Suprapubic skin (tissue), 4 donors: ENCODE data around the gene COPS7A. TPM values are rescaled to one million over a fixed set of nuclear protein-coding genes. Genes with fewer than 3 reads are reported as not detected.

Source experiments
- DNase-seq, 2 donors: peaks; one replicate each; pipeline ENCODE4 v3.0.0-alpha.2; 2019; ENCODE audit warnings: low spot score in 2 of 2
- H3K27ac ChIP-seq: fragments of 200-600 bp; sonication (generic); one replicate; pipeline ENCODE4 v1.5.1; 2019
- H3K27me3 ChIP-seq: fragments of 200-600 bp; sonication (generic); one replicate; pipeline ENCODE4 v1.5.1; 2019
- H3K36me3 ChIP-seq: fragments of 200-600 bp; sonication (generic); one replicate; pipeline ENCODE4 v1.5.1; 2019
- H3K4me1 ChIP-seq: fragments of 200-600 bp; sonication (generic); one replicate; pipeline ENCODE4 v1.5.1; 2019
- H3K4me3 ChIP-seq: fragments of 200-600 bp; sonication (generic); one replicate; pipeline ENCODE4 v1.5.1; 2019; ENCODE audit warnings: mild to moderate bottlenecking
- H3K9me3 ChIP-seq: fragments of 200-600 bp; sonication (generic); one replicate; pipeline ENCODE4 v1.5.1; 2019
- CTCF ChIP-seq, 2 donors: fragments of 200-600 bp in 1 of 2; fragments of 450-650 bp in 1 of 2; sonication (generic) in 1 of 2; IDR thresholded peaks; one replicate each; pipeline ENCODE4 v1.5.1; 2016 to 2019; ENCODE audit warnings: antibody characterized with exemption in 2 of 2, mild to moderate bottlenecking in 1 of 2, moderate library complexity in 1 of 2
- EP300 ChIP-seq: sonication (generic); formaldehyde crosslinking; IDR thresholded peaks from one replicate; pipeline ENCODE4 v1.6.1; 2017; ENCODE audit warnings: antibody characterized with exemption
- POLR2A ChIP-seq, 2 donors: fragments of 450-650 bp; IDR thresholded peaks; one replicate each; pipeline ENCODE4 v1.6.1; 2017; ENCODE audit warnings: antibody characterized with exemption in 2 of 2, mild to moderate bottlenecking in 2 of 2, moderate library complexity in 2 of 2
- POLR2AphosphoS5 ChIP-seq, 3 donors: sonication (generic); formaldehyde crosslinking; IDR thresholded peaks; one replicate each; pipeline ENCODE4 v1.6.1; 2017; ENCODE audit warnings: antibody characterized with exemption in 3 of 3
- WGBS: methylation state at CpG from one replicate; pipeline ENCODE4 v1.1.5; 2018; 5-methylcytosine and 5-hydroxymethylcytosine counted together
- total RNA-seq, 4 donors: library from RNA; depleted of rRNA; stranded (reverse); fragments of >200 nt; gene quantifications; one replicate each; pipeline ENCODE4 v1.1.0, GENCODE V29; 2016

Gene COPS7A
- total RNA-seq, 4 donors from 2014 or later, result 50.2 to 70.7 (median 66.6) TPM

- WGBS, result 75% methylated on average over 10 of the region's 11 CpGs
- Histone ChIP-seq H3K36me3 (no peaks in the 10 kb centered on the region), H3K27ac (no peak overlapping the region), H3K27me3 (peaks cover 54% of the 10 kb centered on the region), H3K9me3 (no peaks in the 10 kb centered on the region), H3K4me1 (peaks cover 15% of the 10 kb centered on the region), H3K4me3 (no peak overlapping the region)
- TF ChIP-seq POLR2AphosphoS5 (IDR thresholded peaks at IDR 0.05) (no peak), EP300 (no peak)
- no peak for DNase-seq
Measured at GRCh38 chr12:6695313-6696045, 28.4 kb upstream of the COPS7A start.

GRCh38 chr12:6696690-6697583 lies 26.9 kb upstream of the COPS7A start:
- TF ChIP-seq CTCF (IDR thresholded peaks at IDR 0.05), result no peak
- no peak for TF ChIP-seq POLR2AphosphoS5 (IDR thresholded peaks at IDR 0.05)
- no peaks in the 10 kb centered on the region for H3K9me3 ChIP-seq
- H3K4me3 ChIP-seq, result no peak overlapping the region
- 76% methylated on average over 11 of the region's 17 CpGs for WGBS
- H3K27ac ChIP-seq, result no peak overlapping the region
- no peaks in the 10 kb centered on the region for H3K36me3 ChIP-seq
- no peak for DNase-seq
- peaks cover 16% of the 10 kb centered on the region for H3K4me1 ChIP-seq
- H3K27me3 ChIP-seq, result peaks cover 68% of the 10 kb centered on the region

GRCh38 chr12:6697584-6698351 lies 26.1 kb upstream of the COPS7A start:
- Histone ChIP-seq H3K27ac (no peak overlapping the region), H3K9me3 (no peaks in the 10 kb centered on the region), H3K36me3 (no peaks in the 10 kb centered on the region), H3K4me1 (peaks cover 16% of the 10 kb centered on the region), H3K27me3 (peaks cover 77% of the 10 kb centered on the region), H3K4me3 (no peak overlapping the region)
- no peak for DNase-seq
- TF ChIP-seq POLR2A (IDR thresholded peaks at IDR 0.05) (no peak), CTCF (IDR thresholded peaks at IDR 0.05) (peak in 1 of 2 donors; percentile 30), EP300 (no peak)
- 64% methylated on average over 14 of the region's 17 CpGs for WGBS

GRCh38 chr12:6698352-6699046 lies 25.3 kb upstream of the COPS7A start:
- Histone ChIP-seq H3K27me3 (peaks cover 84% of the 10 kb centered on the region), H3K4me1 (peaks cover 16% of the 10 kb centered on the region), H3K9me3 (no peaks in the 10 kb centered on the region), H3K4me3 (no peak overlapping the region), H3K27ac (no peak overlapping the region), H3K36me3 (no peaks in the 10 kb centered on the region)
- TF ChIP-seq CTCF (IDR thresholded peaks at IDR 0.05), result no peak
- TF ChIP-seq EP300, result no peak
- TF ChIP-seq POLR2A (IDR thresholded peaks at IDR 0.05), result no peak
- TF ChIP-seq POLR2AphosphoS5 (IDR thresholded peaks at IDR 0.05), result no peak
- DNase-seq, result no peak
- 48% methylated on average over 8 of the region's 8 CpGs for WGBS

- H3K4me3 ChIP-seq, result peak overlapping the region; percentile 45
- no peak for TF ChIP-seq EP300
- TF ChIP-seq POLR2AphosphoS5 (IDR thresholded peaks at IDR 0.05), result no peak
- TF ChIP-seq CTCF (IDR thresholded peaks at IDR 0.05), result no peak
- no peak for TF ChIP-seq POLR2A (IDR thresholded peaks at IDR 0.05)
- 14% methylated on average over 16 of the region's 16 CpGs for WGBS
- peaks cover 16% of the 10 kb centered on the region for H3K4me1 ChIP-seq
- no peaks in the 10 kb centered on the region for H3K9me3 ChIP-seq
- no peak overlapping the region for H3K27ac ChIP-seq
- DNase-seq, result peak; percentile 37 to 66
- H3K36me3 ChIP-seq, result no peaks in the 10 kb centered on the region
- H3K27me3 ChIP-seq, result peaks cover 93% of the 10 kb centered on the region
Measured at GRCh38 chr12:6699259-6699988, 24.4 kb upstream of the COPS7A start.
